Stimulated activated CD8-positive, alpha-beta memory T cell treated with anti-CD3 and anti-CD28 coated beads, Interleukin-7, amount 100 ng/mL, for 1 hour (primary cell): ENCODE data around the gene RPH3AL.
"Not testable (repeated sequence)": the region's sequence is repeated elsewhere in the genome, so short reads cannot be mapped to it uniquely, and the experiment has no call there.

ENCODE experiments used
- DNase-seq, 2 donors: peaks; one replicate each; pipeline ENCODE4 v3.0.0-alpha.2; 2020; ENCODE audit warnings: low read depth in 2 of 2

RPH3AL gene

GRCh38 chr17:379531-380465 lies 27.2 kb upstream of the RPH3AL start:
- no peak for DNase-seq

GRCh38 chr17:378068-378467 lies 25.5 kb upstream of the RPH3AL start:
- DNase-seq = no peak

- no peak for DNase-seq
These were observed 24.6 kb upstream of the RPH3AL start for GRCh38 chr17:376936-377863.

GRCh38 chr17:373613-374230 lies 21.1 kb upstream of the RPH3AL start:
- no peak for DNase-seq

GRCh38 chr17:372157-373152 lies 19.8 kb upstream of the RPH3AL start:
- no peak for DNase-seq

GRCh38 chr17:371583-371982 lies 19.0 kb upstream of the RPH3AL start:
- DNase-seq = no peak

GRCh38 chr17:367656-368055 lies 15.0 kb upstream of the RPH3AL start:
- not testable (repeated sequence) for DNase-seq

GRCh38 chr17:366657-367615 lies 14.3 kb upstream of the RPH3AL start:
- not testable (repeated sequence) for DNase-seq

- DNase-seq = no peak
These were observed 12.2 kb upstream of the RPH3AL start for GRCh38 chr17:364766-365165.

- DNase-seq = no peak
These were observed 11.7 kb upstream of the RPH3AL start for GRCh38 chr17:364308-364707.

- DNase-seq = no peak
These were observed 10.1 kb upstream of the RPH3AL start for GRCh38 chr17:362721-363120.

- DNase-seq = no peak
These were observed 7.6 kb upstream of the RPH3AL start for GRCh38 chr17:360092-360750.

- DNase-seq = no peak
These were observed 6.0 kb upstream of the RPH3AL start for GRCh38 chr17:358491-359151.

- DNase-seq = no peak
These were observed 5.0 kb upstream of the RPH3AL start for GRCh38 chr17:357644-358043.

- no peak for DNase-seq
These were observed 4.2 kb upstream of the RPH3AL start for GRCh38 chr17:356671-357434.

- DNase-seq = no peak
These were observed 2.3 kb upstream of the RPH3AL start for GRCh38 chr17:354651-355556.

GRCh38 chr17:353838-354234 lies 1.2 kb upstream of the RPH3AL start:
- no peak for DNase-seq
